DOHH2 (cell line): ENCODE data around the gene IL1RAPL1.

Source experiments
- EZH2phosphoT487 ChIP-seq: fragments of 200-600 bp; sonication (generic); IDR thresholded peaks from 2 replicates; pipeline ENCODE4 v1.6.1; 2017; ENCODE audit warnings: borderline replicate concordance, mild to moderate bottlenecking, antibody characterized with exemption, low read length, moderate library complexity, mixed read lengths
- TF ChIP-seq, protein P1 (sequence below): fragments of 200-600 bp; sonication (generic); IDR thresholded peaks from one replicate; pipeline ENCODE4 v1.5.1; 2014; ENCODE audit warnings: antibody characterized with exemption, mild to moderate bottlenecking, low read depth, low read length; ENCODE audit not compliant: poor library complexity, severe bottlenecking

DNA sequence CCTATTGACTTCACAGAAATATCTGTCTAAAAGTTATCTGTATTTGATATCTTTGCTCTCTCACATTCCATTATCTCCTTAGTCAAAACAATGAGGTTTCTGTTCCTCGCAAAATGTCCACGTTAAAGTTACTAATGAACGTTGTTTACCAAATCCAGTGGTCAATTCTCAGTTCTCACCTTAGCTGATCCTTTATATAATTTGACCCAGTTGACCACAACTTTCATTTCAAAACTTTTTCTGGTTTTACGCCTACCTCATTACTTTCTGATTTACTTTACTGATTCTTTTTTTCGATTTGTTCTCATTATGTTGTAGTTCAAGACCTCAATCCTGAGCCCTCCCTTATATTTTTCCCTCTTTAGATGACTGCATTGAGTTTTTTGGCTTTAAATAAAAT is 186.6 kb downstream of the IL1RAPL1 start:
- TF ChIP-seq, protein P1, sequence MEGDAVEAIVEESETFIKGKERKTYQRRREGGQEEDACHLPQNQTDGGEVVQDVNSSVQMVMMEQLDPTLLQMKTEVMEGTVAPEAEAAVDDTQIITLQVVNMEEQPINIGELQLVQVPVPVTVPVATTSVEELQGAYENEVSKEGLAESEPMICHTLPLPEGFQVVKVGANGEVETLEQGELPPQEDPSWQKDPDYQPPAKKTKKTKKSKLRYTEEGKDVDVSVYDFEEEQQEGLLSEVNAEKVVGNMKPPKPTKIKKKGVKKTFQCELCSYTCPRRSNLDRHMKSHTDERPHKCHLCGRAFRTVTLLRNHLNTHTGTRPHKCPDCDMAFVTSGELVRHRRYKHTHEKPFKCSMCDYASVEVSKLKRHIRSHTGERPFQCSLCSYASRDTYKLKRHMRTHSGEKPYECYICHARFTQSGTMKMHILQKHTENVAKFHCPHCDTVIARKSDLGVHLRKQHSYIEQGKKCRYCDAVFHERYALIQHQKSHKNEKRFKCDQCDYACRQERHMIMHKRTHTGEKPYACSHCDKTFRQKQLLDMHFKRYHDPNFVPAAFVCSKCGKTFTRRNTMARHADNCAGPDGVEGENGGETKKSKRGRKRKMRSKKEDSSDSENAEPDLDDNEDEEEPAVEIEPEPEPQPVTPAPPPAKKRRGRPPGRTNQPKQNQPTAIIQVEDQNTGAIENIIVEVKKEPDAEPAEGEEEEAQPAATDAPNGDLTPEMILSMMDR, result no peak
- no peak for TF ChIP-seq EZH2phosphoT487
